Limb (tissue), 2 donors: ENCODE data around the gene FCSK.

Source experiments
- DNase-seq, 2 donors: peaks; one replicate each; pipeline ENCODE4 v3.0.0-alpha.2; 2016; ENCODE audit errors: extremely low spot score in 2 of 2

The FCSK gene

DNA sequence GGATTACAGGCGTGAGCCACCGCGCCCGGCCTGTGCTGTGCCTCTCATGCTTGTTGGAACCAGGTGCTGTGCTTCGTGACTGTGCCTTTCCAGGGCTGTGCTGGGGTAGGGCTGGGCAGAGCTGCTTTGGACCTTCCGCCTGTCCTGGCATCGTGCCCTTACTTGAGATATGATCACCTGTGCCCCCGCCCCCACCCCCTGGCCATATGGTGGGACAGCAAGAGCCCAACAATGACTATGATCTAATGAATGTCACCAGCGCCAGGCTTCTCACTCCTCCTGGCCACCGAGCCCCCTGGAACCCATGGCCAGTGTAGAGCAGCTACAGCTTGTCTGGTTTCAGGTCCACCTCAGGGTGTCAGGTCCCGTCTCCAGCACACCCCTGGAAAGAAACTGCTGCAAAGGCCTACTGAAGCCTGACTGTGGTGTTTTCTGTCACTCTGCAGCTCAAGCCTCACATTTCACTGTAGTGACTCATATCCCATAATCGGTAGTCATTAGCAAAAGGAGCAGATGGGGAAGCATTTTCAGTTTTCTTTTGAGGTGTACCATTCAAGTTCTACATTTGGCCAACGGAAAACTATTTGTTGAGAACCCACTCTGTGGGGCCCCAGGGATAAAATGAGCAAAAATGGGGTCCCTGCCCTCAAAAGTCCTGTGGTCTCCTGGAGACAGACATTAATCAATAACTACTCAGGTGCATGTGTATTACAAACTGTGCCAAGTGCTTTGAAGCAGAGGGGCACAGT is 22.1 kb downstream of the FCSK start:
- no peak for DNase-seq

DNA sequence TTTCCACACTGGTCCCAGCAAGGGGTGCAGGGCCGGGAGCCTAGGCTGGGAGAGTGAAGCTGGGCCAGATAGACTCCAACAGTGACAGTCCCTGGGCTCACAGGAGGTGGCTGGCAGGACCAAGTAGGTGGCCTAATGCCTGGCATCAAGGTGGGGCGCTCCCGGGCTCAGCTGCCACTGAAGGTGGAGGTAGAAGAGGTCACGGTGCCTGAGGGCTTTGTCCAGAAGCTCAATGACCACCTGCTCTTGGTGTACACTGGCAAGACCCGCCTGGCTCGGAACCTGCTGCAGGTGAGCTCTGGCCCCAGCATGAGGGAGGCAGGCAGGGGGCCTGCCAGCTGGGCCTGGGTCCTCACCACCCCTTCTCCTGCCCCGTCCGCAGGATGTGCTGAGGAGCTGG is 23.8 kb downstream of the FCSK start:
- DNase-seq, result no peak

DNA sequence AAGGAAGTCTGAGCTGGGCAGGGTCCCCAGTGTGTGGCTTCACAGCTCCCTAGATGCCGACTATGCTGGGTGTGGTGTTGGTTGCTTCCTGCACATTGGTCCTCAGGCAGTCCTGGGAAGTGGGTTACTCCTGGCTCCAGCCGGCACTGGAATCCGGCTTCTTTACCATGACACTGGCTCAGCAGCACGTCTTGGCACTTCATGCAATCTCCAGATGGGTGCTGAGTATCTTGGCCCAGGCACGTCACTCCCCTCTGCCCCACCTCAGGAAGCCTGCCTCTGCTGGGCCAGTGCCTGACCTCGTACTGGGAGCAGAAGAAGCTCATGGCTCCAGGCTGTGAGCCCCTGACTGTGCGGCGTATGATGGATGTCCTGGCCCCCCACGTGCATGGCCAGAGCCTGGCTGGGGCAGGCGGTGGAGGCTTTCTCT is 24.5 kb downstream of the FCSK start:
- no peak for DNase-seq

DNA sequence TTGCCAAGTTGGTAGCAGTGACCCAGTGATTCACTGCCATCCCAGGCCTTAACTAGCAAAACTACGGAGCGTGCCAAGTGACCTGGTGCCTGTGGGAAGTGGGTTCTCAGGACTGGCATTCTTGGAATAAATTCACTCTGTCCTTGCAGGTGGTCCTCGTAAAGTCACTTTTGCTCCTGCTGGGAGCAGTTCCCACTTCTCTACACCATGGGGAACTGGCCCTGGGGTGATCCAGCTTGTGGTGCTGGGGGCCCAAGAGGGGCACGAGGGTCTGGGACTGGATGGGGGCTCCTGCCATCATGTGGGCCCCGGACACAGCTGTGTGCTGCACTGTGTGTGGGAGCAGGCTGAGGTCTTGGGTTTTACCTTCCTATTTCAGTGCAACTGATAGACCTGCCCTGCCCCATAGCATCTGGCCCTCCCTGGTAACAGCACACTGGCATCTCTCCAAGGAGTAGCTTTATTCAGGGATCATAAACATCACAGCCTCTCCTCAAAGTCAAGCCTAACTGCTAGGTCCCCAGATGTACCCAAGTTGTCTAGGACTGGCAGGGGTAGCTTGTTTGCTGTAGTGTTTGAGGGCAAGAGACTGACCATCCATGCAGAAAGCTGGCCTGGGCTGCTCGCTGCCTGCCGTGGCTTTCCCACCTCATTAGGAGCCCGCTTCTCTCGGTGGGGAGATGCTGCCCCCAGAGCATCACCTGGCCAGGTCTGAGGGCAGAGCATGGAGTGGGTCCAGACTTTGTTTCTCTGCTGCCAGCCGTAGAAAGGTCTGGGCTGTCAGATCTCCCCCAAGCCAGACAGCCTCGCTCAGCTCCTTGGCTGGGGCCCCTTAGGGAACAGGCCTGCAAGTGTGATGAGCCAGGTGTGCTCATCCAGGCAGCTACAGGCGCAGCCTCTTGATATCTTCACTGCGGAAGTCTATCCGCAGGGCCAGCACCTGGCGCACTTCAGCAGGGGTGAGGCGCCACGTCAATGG is 26.0 kb downstream of the FCSK start:
- no peak for DNase-seq

DNA sequence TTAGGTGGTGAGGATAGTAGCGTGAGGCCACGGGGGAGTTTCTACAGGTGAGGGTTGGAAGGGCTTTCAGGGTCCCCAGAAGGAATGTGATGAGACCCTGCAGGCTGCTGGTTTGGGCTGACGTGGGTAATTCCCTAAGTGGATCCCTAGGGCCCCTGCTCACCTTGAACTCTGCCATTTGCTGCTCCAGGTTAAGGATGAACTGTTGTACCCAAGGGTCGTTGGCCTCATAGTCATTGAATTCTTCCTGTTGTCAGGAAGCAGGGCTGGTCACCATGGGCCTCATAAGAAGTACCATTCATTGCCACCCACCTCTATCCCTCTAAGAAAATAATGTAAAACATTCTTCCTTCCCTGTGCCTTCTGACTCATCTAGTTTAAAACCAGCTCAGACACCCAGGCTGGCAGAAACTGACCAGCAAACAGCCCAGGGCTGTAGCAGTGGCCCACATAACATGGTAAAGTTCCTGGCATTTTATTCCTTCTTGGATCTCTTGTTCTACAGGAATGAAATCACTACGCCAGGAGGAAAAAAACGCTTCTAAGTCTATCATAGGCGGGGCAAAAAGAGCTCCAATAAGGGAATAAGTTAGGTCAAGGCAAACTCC is 27.6 kb downstream of the FCSK start:
- DNase-seq, result no peak

DNA sequence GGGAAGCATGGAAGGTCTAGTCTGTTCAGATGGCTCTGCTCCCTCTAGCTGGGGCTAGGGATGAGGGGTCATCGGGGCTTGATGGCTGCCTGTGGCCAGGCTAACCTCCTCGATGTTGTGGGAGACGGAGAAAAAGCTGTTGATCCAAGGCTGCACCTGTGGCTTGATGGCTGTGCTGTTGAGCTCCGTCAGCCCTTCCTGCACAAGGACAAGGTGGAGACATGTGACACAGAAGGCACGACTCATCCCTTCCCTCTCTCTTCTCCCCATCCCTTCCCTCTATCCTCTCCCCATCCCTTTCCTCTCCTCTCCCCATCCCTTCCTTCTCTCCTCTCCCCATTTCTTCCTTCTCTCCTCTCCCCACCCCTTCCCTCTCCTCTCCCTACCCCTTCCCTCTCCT is 28.2 kb downstream of the FCSK start:
- DNase-seq, result no peak

DNA sequence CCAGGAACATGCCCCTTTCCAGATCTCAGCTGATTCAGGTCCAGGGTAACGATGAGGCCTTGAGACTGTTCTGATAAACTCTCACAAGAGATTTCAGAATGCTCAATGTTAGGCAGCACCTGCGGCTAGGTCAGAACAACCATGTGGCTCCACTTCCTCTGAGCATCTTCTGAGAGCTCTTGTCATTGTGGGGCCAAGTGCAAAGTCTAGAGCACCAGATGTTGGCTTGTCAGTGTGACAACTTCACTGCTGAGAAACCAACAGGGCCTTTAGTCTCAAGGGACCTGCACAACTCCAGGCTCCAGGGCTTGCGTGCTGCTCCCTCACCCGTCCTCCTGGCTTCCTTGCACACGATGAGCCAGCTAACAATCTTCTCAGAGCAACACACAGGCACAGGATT is 29.0 kb downstream of the FCSK start:
- DNase-seq, result no peak

DNA sequence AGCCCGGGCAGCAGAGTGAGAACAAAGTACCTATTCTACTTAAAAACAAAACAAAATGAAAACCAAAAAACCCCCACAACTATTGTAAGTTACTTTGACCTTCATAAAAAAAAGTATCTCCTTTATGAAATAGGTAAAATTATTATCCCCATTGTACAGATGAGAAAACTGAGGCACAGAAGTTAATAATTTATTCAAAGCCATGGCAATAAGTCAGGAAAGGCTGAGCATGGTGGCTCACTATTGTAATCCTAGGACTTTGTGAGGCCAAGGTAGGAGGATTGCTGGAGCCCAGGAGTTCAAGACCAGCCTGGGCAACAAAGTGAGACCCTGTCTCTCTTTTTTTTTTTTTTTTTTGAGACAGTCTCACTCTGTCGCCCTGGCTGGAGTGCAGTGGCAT is 30.5 kb downstream of the FCSK start:
- no peak for DNase-seq

DNA sequence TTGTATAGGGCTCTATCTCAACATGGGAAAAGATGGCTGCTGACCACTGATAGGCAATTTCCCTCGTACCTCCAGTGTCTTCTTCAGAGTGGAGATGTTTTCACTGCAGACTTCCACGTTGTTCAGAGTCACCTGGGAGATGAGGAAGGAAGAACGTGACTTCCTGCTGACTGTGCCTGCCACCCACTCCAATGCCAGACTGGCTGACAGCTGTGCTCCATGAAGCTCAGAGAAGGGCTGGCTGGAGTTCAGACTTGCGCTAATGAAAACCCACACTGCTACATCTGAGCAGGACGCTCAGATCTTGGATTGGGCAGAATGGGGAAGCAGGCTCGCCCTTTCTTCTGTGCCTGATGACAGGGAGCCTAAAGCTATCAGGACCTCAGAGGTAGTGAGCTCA is 35.9 kb downstream of the FCSK start:
- DNase-seq, result no peak

DNA sequence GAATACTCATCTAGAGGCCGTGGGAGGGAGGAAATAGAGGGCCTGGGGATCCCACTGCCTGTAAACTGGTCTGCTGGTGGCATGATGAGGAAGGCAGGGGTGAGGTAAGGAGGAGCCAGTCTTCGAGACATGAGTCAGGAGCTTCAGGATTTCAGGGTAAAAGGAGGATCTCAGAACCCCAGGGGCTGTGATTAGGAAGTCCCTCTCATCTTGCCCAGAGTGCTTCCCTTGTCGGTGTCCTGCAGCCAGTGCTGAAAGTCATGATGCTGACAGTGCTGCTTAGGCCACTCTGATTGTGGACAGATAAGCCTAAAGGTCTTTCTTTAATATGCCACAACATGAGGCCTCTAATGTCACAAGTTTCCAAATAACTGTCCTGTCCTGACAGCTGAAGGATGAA is 39.4 kb downstream of the FCSK start:
- no peak for DNase-seq

DNA sequence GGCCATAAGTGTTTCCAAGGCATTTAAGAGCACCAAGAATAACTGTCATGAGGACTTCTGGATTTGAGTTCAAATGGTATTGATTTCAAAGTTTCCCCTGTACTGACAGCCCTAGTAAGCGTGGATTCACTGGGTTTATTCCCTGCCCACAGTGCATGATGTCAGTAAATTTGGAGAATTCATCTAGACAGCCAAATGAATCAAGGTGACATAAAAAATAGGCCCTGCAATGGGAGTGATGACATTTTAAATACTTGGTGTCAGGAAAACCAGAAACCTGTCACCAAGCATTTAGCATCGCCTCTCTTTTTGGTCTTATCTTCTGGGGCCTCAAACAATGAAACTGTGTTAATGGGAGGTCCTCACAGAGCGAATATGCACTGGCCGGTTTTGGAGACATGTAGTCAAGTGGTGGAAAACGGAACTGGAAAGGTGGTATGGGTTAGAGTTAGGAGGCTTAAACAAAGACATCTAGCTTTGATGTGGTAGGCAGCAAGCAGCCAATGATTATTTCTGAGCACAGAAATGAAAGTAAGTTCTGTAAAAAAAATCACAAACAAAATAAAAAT is 39.9 kb downstream of the FCSK start:
- DNase-seq, result no peak

DNA sequence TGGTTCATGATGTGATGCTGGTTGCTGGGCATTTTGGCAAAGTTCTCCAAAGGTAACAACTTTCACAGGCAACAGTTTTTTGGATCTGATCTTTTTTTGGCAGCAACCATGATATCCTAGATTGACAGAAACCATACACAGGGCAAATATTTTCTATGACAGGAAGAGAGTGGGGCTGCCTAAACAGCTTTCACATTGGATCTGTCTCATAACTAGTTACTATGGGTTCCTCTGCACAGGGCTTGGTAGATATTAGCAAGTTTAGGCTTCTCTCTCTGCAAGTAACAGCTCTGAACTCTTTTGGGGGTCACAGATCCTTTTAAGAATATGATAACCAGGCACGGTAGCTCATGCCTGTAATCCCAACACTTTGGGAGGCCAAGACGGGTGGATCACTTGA is 40.4 kb downstream of the FCSK start:
- DNase-seq, result no peak

DNA sequence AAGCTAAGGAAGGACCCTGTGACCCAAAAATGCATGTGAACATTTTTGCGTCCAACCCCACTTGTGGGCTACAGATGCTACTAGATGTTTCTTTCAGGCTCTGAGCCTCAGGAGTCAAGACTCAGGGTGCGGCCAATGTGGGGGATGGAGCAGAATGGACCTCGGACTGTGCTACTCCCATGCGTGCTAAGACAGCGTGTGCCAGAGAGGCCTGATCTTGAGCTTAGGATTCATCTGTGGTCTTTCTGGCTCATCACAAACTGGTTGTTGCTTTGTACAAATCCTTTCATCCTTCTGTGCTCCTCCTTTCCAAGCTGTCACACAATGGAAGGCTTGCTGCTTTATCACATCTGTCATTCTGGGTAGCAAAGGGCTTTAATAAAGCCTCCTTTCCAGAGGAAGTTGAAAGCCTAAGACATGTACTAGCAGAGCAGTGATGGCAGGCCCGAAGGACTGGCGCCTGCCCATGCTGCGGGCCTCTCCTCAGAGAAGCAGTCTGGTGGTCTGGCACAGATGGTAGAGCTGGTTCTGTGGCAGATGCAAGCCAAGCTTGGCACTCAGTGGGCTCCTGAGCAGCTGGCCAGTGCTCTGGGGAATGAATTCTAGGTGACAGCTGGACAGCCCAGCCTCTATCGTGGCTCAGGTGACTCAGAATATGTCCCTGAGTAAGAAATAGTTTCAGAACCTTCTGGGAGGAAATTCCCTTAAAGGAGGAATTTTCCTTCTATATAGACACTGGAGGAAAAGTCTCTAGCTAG is 41.2 kb downstream of the FCSK start:
- no peak for DNase-seq

DNA sequence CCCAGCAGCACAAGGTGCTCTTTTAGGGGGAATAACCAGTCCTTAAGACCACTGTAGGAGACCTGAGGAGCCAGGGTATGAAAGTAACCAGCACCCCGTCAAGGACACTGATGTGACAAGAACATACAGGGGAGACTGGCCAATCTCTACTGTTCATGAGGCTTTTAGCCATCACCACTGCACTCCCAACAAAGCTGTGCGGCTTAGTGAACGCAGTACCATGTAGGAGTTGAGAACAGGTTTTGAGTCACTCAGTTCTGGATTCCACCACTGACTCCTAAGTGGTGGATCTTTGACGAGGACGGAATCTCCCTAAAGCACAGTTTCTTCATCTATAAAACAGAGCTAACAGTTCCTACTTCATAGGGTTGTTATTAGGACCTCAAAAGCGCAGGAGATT is 42.1 kb downstream of the FCSK start:
- DNase-seq, result no peak

DNA sequence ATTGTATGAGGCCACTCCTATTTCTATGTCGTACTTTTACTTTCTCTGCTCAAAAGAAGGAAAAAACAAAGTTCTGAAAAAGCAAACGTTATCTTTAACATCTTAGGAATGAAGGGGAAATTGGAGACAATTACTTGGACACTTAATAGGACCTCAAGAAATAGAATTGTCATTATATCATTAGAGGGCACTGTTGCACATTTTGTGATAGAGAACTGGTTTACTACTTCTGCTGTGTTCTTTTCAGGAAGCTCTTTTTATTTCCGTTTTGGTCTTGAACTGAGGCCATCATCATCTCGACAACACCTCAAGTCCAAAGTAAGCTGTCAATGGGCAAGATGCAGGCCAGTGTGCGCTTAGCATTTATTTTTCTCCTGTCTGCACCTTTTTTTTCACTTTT is 54.4 kb downstream of the FCSK start:
- DNase-seq, result no peak

DNA sequence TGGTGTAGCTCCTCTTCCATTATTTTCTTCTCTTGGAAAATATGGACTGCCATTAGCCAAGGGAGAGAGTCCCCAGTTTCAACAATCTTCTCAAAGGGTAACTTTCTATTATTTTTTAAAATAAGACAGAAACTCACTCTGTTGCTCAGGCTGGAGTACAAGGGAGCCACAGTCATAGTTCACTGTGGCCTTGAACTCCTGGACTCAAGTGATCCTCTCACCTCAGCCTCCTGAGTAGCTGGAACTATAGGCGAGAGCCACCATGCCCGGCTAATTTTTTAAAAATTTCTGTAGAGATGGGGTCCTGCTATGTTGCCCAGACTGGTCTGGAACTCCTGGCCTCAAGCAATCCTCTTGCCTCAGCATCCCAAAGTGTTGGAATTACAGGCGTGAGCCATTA is 55.8 kb downstream of the FCSK start:
- no peak for DNase-seq

DNA sequence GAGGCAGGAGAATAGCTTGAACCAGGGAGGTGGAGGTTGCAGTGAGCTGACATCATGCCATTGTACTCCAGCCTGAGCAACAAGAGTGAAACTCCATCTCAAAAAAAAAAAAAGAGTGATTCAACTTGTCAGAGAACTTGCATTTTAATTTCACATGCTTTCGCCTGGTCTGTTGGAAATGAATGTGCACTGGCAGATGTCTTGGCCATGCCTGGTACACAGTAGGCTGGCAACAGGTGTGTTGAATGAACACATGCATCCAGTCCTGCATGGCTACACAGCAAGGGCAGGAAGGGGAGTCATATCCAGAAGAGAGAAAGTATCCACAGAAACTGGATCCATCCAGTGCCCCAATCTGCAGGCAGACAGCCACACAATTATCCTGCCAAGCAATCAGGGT is 57.4 kb downstream of the FCSK start:
- DNase-seq, result no peak

DNA sequence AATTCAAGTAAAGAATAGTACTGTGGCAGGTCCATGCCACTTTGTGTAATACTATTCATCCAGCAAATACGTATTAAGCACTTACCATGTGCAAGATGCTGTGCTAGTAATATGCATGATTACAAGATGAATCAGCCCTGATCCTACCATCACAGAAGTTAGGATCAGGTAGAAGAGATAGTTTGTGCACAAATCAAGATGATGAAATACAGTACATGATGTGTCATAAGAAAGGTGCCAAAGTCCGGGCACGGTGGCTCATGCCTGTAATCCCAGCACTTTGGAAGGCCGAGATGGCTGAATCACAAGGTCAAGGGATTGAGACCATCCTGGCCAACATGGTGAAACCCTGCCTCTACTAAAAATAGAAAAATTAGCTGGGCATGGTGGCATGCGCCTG is 58.1 kb downstream of the FCSK start:
- DNase-seq, result no peak

DNA sequence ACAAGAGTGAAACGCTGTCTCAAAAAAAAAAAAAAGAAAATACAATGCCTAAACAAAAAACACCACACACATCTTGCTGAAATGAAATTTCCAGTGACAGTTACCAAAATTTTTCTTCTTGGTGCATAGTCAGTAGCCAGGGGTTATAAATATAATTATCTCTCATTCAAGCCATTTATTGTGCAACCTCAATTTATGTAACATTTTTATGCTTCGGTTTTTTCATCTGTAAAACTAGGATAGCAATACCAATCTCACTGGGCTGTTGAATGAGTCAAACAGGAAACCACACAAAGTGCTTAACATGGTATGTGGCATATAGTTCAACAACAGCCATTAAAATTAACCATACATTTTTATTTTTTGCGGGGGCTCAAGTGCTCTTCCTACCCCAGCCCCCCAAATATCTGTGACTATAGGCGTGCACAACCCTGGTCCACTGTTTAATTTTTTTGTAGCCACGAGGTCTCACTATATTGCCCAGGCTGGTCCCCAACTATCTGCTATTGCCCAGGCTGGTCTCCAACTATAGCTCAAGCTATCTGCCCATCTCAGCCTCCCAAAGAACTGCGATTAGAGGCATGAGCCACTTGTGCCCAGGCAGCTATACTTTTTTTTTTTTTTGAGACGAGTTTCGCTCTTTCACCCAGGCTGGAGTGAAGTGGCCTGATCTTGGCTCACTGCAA is 66.4 kb downstream of the FCSK start:
- DNase-seq, result no peak

DNA sequence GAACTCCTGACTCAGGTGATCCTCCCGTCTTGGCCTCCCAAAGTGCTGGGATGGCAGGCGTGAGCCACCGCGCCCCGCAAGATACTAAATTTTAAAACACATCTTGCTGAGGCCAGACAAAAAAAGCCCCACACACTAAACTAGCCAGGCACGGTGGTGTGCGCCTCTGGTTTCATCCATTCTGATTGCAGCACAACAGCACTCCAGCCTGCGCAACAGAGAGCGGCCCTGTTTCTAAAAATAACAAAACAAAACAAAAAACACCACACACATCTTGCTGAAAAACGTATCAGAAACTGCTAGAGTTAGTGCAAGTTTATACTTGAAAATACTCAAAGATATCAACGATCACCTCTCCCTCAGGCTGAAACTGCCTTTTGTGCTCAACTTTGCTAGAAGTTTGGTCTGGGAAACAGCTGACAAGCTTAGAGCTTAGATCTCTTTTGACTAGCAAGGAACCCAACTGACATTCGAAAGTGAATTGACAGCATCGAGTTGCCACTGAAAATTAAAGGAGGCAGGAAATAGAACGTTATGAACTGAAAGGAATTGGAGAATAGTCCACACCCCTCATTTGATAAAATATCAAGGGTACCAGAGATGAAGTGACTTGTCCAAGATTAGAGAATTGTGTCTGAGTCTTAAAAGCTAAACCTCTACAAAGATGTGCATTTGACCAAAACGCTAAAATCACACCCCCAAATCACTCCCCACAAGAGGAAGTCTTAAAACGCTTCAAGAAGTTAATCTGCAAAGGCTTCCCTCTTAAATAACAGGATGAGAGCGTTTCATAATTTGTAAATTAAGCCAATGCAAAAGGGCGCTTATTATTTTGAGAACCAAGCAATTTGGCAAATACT is 68.1 kb downstream of the FCSK start:
- no peak for DNase-seq
